ENCODE measurements around the gene ADGRG2.

The ADGRG2 gene

GRCh38 chrX:18941896-18942295 is 180.4 kb downstream of the ADGRG2 start:
- Histone ChIP-seq H2BK15ac (ENCODE audit: low read depth, poor library complexity, severe bottlenecking) (no peak overlapping the region), H3K4me3 (ENCODE audit: insufficient read depth in 1 of 2, low read depth in 1 of 2, low read length in 2 of 2) (no peak overlapping the region), H3K4ac (ENCODE audit: low read depth in 1 of 2, low read length in 2 of 2) (no peak overlapping the region), H3K36me3 (ENCODE audit: control insufficient read depth in 1 of 2, insufficient read depth in 2 of 2, low read depth in 1 of 2, low read length in 2 of 2) (peaks cover 9 to 20% of the 10 kb centered on the region in 2 experiments), H3K79me1 (replicated peaks; ENCODE audit: low read length, poor library complexity, severe bottlenecking) (no peaks in the 10 kb centered on the region), H3K9ac (ENCODE audit: low read length) (no peak overlapping the region), H3K9me3 (ENCODE audit: control insufficient read depth, low read length) (no peaks in the 10 kb centered on the region), H2BK5ac (ENCODE audit: low read depth, low read length, poor library complexity, severe bottlenecking) (no peak overlapping the region), H4K8ac (ENCODE audit: low read length) (no peak overlapping the region), H4K91ac (ENCODE audit: low read length) (no peak overlapping the region), H3K4me1 (ENCODE audit: control insufficient read depth, insufficient read depth, low read depth, low read length) (peaks cover 4% of the 10 kb centered on the region), H2BK120ac (ENCODE audit: low read depth, low read length) (no peak overlapping the region), H2BK12ac (ENCODE audit: low read length in 2 of 2) (no peak overlapping the region), H2AK5ac (ENCODE audit: low read length, severe bottlenecking) (no peak overlapping the region), H3K27me3 (ENCODE audit: control insufficient read depth in 1 of 2, insufficient read depth in 1 of 2, low read length in 2 of 2) (no peaks in the 10 kb centered on the region), H2AFZ (ENCODE audit: low read depth, low read length) (no peak overlapping the region), H3K18ac (ENCODE audit: low read depth in 1 of 2, low read length in 2 of 2) (no peak overlapping the region), H3K27ac (ENCODE audit: low read length, poor library complexity, severe bottlenecking) (no peak overlapping the region), H3K14ac (ENCODE audit: low read length in 2 of 2) (no peak overlapping the region), H3K4me2 (ENCODE audit: low read length, poor library complexity, severe bottlenecking) (no peak overlapping the region), H3K23ac (ENCODE audit: low read length in 2 of 2) (no peak overlapping the region)
- WGBS, result 100% methylated on average over 2 of the region's 2 CpGs
- DNase-seq, result no peak

All from mesenchymal stem cell (in vitro differentiated cells and primary cell).